Sigmoid colon (tissue), 4 donors: ENCODE data around the gene ZNF619.

Experiments
- CTCF ChIP-seq, 4 experiments: fragments of 450-650 bp in 3 of 4; fragments of 200-600 bp in 1 of 4; IDR thresholded peaks; one replicate each; pipeline ENCODE4 v1.5.1; 2016 to 2019; ENCODE audit warnings: antibody characterized with exemption in 4 of 4, mild to moderate bottlenecking in 3 of 4, moderate library complexity in 2 of 4
- EP300 ChIP-seq, 4 donors: sonication (generic); formaldehyde crosslinking; IDR thresholded peaks; one replicate each; pipeline ENCODE4 v1.6.1; 2017; ENCODE audit warnings: antibody characterized with exemption in 4 of 4
- POLR2A ChIP-seq, 2 donors: fragments of 450-650 bp; IDR thresholded peaks; one replicate each; pipeline ENCODE4 v1.6.1; 2016; ENCODE audit warnings: antibody characterized with exemption in 2 of 2, mild to moderate bottlenecking in 2 of 2, moderate library complexity in 2 of 2
- POLR2AphosphoS5 ChIP-seq, 4 donors: sonication (generic); formaldehyde crosslinking; IDR thresholded peaks; one replicate each; pipeline ENCODE4 v1.6.1; 2017; ENCODE audit warnings: antibody characterized with exemption in 4 of 4

GRCh38 chr3:40532252-40532651 lies 55.3 kb downstream of the ZNF619 start:
- TF ChIP-seq CTCF (IDR thresholded peaks at IDR 0.05) = no peak
- TF ChIP-seq POLR2AphosphoS5 (IDR thresholded peaks at IDR 0.05) = no peak
- no peak for TF ChIP-seq EP300 (IDR thresholded peaks at IDR 0.05)
- no peak for TF ChIP-seq POLR2A (IDR thresholded peaks at IDR 0.05)
